Osteoblast (primary cell): Measurements from ENCODE around the gene CCDC71. TPM values are rescaled to one million over a fixed set of nuclear protein-coding genes. Genes with fewer than 3 reads are reported as not detected.
A peak's percentile ranks its signal among the peaks of the same experiment; 100 is the strongest.

Experiments used
- DNase-seq: peaks from one replicate; pipeline ENCODE4 v3.0.0; 2011; ENCODE audit warnings: low spot score, mixed read lengths; ENCODE audit not compliant: insufficient read length; ENCODE audit errors: missing footprints
- H2AFZ ChIP-seq: 2 replicates; pipeline ENCODE4 v1.6.0; 2011; ENCODE audit warnings: mild to moderate bottlenecking, low read length
- H3K27ac ChIP-seq: 2 replicates; pipeline ENCODE4 v1.5.1; 2011; ENCODE audit warnings: mild to moderate bottlenecking, low read depth, low read length, moderate library complexity
- H3K27me3 ChIP-seq: 2 replicates; pipeline ENCODE4 v1.6.0; 2012; ENCODE audit warnings: mild to moderate bottlenecking, control low read depth, inconsistent platforms, low read length, moderate library complexity; ENCODE audit not compliant: insufficient read depth
- H3K36me3 ChIP-seq: 2 replicates; pipeline ENCODE4 v1.5.1; 2011; ENCODE audit warnings: mild to moderate bottlenecking, low read length, control low read depth, moderate library complexity; ENCODE audit not compliant: insufficient read depth
- H3K4me1 ChIP-seq: 2 replicates; pipeline ENCODE4 v1.5.1; 2011; ENCODE audit warnings: mild to moderate bottlenecking, low read length, control low read depth, moderate library complexity; ENCODE audit not compliant: insufficient read depth
- H3K4me2 ChIP-seq: 2 replicates; pipeline ENCODE4 v1.6.0; 2011; ENCODE audit warnings: mild to moderate bottlenecking, low read length; ENCODE audit not compliant: insufficient read depth
- H3K4me3 ChIP-seq: fragments of 200-600 bp; sonication (generic); 3 replicates; pipeline ENCODE4 v1.5.1; 2012; ENCODE audit warnings: mild to moderate bottlenecking, low read length, inconsistent platforms; ENCODE audit not compliant: insufficient read depth
- H3K79me2 ChIP-seq: 2 replicates; pipeline ENCODE4 v1.6.0; 2012; ENCODE audit warnings: mild to moderate bottlenecking, low read length, control low read depth, inconsistent platforms; ENCODE audit not compliant: insufficient read depth
- H3K9me3 ChIP-seq: 2 replicates; pipeline ENCODE4 v1.5.1; 2011; ENCODE audit warnings: low read depth, low read length, control low read depth
- H4K20me1 ChIP-seq: 2 replicates; pipeline ENCODE4 v1.6.0; 2012; ENCODE audit warnings: mild to moderate bottlenecking, low read length, control low read depth; ENCODE audit not compliant: insufficient read depth
- CTCF ChIP-seq: IDR thresholded peaks from 2 replicates; pipeline ENCODE4 v1.5.1; 2011; ENCODE audit warnings: mild to moderate bottlenecking, low read depth, low read length, moderate library complexity; ENCODE audit errors: extremely low read depth
- total RNA-seq: library from RNA; depleted of rRNA; stranded (reverse); fragments of >200 nt; gene quantifications from 2 replicates; pipeline ENCODE4 v1.2.3, GENCODE V29; 2012

The CCDC71 gene
- total RNA-seq, 1 donor: 22.8 TPM

GRCh38 chr3:49132437-49133225 is 33.5 kb downstream of the CCDC71 start, which contains the start of gene LAMB2:
LAMB2 (minus strand) TSS chr3:49133050; CDS start chr3:49132867, 183 bp downstream.
- Histone ChIP-seq H3K79me2 (peaks cover 44% of the 10 kb centered on the region), H3K9me3 (no peaks in the 10 kb centered on the region), H3K4me3 (peak within 1 kb of the TSS; percentile 99), H3K4me2 (peak within 1 kb of the TSS; percentile 99), H3K4me1 (peaks cover 16% of the 10 kb centered on the region), H3K36me3 (peaks cover 42% of the 10 kb centered on the region), H3K27ac (peak within 1 kb of the TSS; percentile 88), H4K20me1 (peaks cover 26% of the 10 kb centered on the region), H2AFZ (peak within 1 kb of the TSS; percentile 99), H3K27me3 (no peaks in the 10 kb centered on the region)
- DNase-seq: peak; percentile 94
- TF ChIP-seq CTCF: no peak

- Histone ChIP-seq H3K4me3 (peak overlapping the region; percentile 99), H3K9me3 (no peaks in the 10 kb centered on the region), H3K79me2 (peaks cover 44% of the 10 kb centered on the region), H3K4me2 (peak overlapping the region; percentile 99), H3K27ac (peak overlapping the region; percentile 88), H3K27me3 (no peaks in the 10 kb centered on the region), H4K20me1 (peaks cover 26% of the 10 kb centered on the region), H3K4me1 (peaks cover 16% of the 10 kb centered on the region), H3K36me3 (peaks cover 45% of the 10 kb centered on the region), H2AFZ (peak overlapping the region; percentile 99)
- no peak for DNase-seq
- no peak for TF ChIP-seq CTCF
These were observed 34.1 kb downstream of the CCDC71 start for GRCh38 chr3:49132073-49132436.

- Histone ChIP-seq H3K9me3 (no peaks in the 10 kb centered on the region), H2AFZ (no peak overlapping the region), H3K36me3 (peaks cover 49% of the 10 kb centered on the region), H3K4me2 (peak overlapping the region; percentile 99), H4K20me1 (peaks cover 26% of the 10 kb centered on the region), H3K27ac (peak overlapping the region; percentile 88), H3K79me2 (peaks cover 44% of the 10 kb centered on the region), H3K4me3 (peak overlapping the region; percentile 99), H3K27me3 (no peaks in the 10 kb centered on the region), H3K4me1 (peaks cover 16% of the 10 kb centered on the region)
- no peak for TF ChIP-seq CTCF
- DNase-seq: peak; percentile 58
These were observed 34.6 kb downstream of the CCDC71 start for GRCh38 chr3:49131576-49131975.

- Histone ChIP-seq H3K27me3 (no peaks in the 10 kb centered on the region), H3K4me3 (no peak overlapping the region), H4K20me1 (peaks cover 26% of the 10 kb centered on the region), H3K4me2 (no peak overlapping the region), H3K27ac (no peak overlapping the region), H3K36me3 (peaks cover 55% of the 10 kb centered on the region), H3K4me1 (peaks cover 16% of the 10 kb centered on the region), H3K79me2 (peaks cover 44% of the 10 kb centered on the region), H2AFZ (no peak overlapping the region), H3K9me3 (no peaks in the 10 kb centered on the region)
- no peak for TF ChIP-seq CTCF
- peak; percentile 58 for DNase-seq
These were observed 35.1 kb downstream of the CCDC71 start for GRCh38 chr3:49131040-49131439.
